Liver (tissue), 9 donors: ENCODE measurements around the gene PAK1IP1. TPM values are rescaled to one million over a fixed set of nuclear protein-coding genes. Genes with fewer than 3 reads are reported as not detected.

ENCODE experiments used
- DNase-seq: peaks from one replicate; pipeline ENCODE4 v3.0.0-alpha.2; 2017; ENCODE audit warnings: low spot score
- H3K27ac ChIP-seq, 2 donors: one replicate each; pipeline ENCODE4 v1.7.0; 2013; ENCODE audit warnings: inconsistent platforms in 2 of 2, low read length in 2 of 2, control low read depth in 1 of 2, low read depth in 1 of 2, mild to moderate bottlenecking in 1 of 2
- H3K27me3 ChIP-seq, 4 donors: one replicate each; pipeline versions ENCODE4 v1.6.1 to v1.7.0; 2013; ENCODE audit warnings: low read length in 3 of 4, inconsistent platforms in 1 of 4, mild to moderate bottlenecking in 1 of 4, moderate library complexity in 1 of 4; ENCODE audit not compliant: control insufficient read depth in 4 of 4, insufficient read depth in 4 of 4
- H3K36me3 ChIP-seq, 4 donors: one replicate each; pipeline versions ENCODE4 v1.6.1 to v1.7.0; 2013; ENCODE audit warnings: low read length in 3 of 4, mild to moderate bottlenecking in 3 of 4, low read depth in 1 of 4, moderate library complexity in 1 of 4; ENCODE audit not compliant: control insufficient read depth in 4 of 4, insufficient read depth in 3 of 4
- H3K4me1 ChIP-seq, 4 donors: one replicate each; pipeline versions ENCODE4 v1.6.1 to v1.7.0; 2013; ENCODE audit warnings: low read length in 3 of 4, mild to moderate bottlenecking in 3 of 4, moderate library complexity in 1 of 4; ENCODE audit not compliant: control insufficient read depth in 4 of 4, insufficient read depth in 4 of 4
- H3K4me3 ChIP-seq, 3 donors: one replicate each; pipeline versions ENCODE4 v1.6.1 to v1.7.0; 2013; ENCODE audit warnings: low read length in 3 of 3, control low read depth in 1 of 3, low read depth in 1 of 3, mild to moderate bottlenecking in 1 of 3
- H3K9ac ChIP-seq, 2 donors: one replicate each; pipeline ENCODE4 v1.7.0; 2013; ENCODE audit warnings: low read length in 2 of 2, mild to moderate bottlenecking in 2 of 2, moderate library complexity in 2 of 2, control low read depth in 1 of 2, low read depth in 1 of 2
- H3K9me3 ChIP-seq, 4 donors: one replicate each; pipeline versions ENCODE4 v1.6.1 to v1.7.0; 2013; ENCODE audit warnings: low read length in 3 of 4; ENCODE audit not compliant: control insufficient read depth in 4 of 4
- EGR1 ChIP-seq, 2 donors: IDR thresholded peaks; 2 replicates each; pipeline ENCODE4 v1.6.1; 2016 to 2018; ENCODE audit warnings: antibody characterized with exemption in 2 of 2, low read depth in 2 of 2
- FOXA1 ChIP-seq: IDR thresholded peaks from 2 replicates; pipeline ENCODE4 v1.6.1; 2016; ENCODE audit warnings: antibody characterized with exemption
- FOXA2 ChIP-seq: IDR thresholded peaks from 2 replicates; pipeline ENCODE4 v1.6.1; 2016; ENCODE audit warnings: antibody characterized with exemption
- HNF4A ChIP-seq, 2 donors: conservative IDR thresholded peaks; 2 replicates each; pipeline ENCODE4 v1.6.1; 2016; ENCODE audit warnings: antibody characterized with exemption in 2 of 2, mild to moderate bottlenecking in 2 of 2
- JUND ChIP-seq, 2 donors: IDR thresholded peaks; 2 replicates each; pipeline ENCODE4 v1.6.1; 2016; ENCODE audit warnings: antibody characterized with exemption in 2 of 2
- NR2F2 ChIP-seq: IDR thresholded peaks from 2 replicates; pipeline ENCODE4 v1.6.1; 2016; ENCODE audit warnings: antibody characterized with exemption
- RAD21 ChIP-seq, 2 donors: IDR thresholded peaks; 2 replicates each; pipeline ENCODE4 v1.6.1; 2016; ENCODE audit warnings: antibody characterized with exemption in 2 of 2, mild to moderate bottlenecking in 2 of 2
- RXRA ChIP-seq, 2 donors: IDR thresholded peaks; 2 replicates each; pipeline ENCODE4 v1.6.1; 2017 to 2018; ENCODE audit warnings: antibody characterized with exemption in 2 of 2, mild to moderate bottlenecking in 1 of 2
- TAF1 ChIP-seq: conservative IDR thresholded peaks from 2 replicates; pipeline ENCODE4 v1.6.1; 2016; ENCODE audit warnings: antibody characterized with exemption, mild to moderate bottlenecking
- YY1 ChIP-seq: IDR thresholded peaks from 2 replicates; pipeline ENCODE4 v1.6.1; 2016; ENCODE audit warnings: antibody characterized with exemption, mild to moderate bottlenecking
- WGBS: extraction: QIAGEN DNeasy Blood & Tissue Kit; methylation state at CpG from one replicate; pipeline ENCODE4 v1.1.7; 2013; 5-methylcytosine and 5-hydroxymethylcytosine counted together
- polyA plus RNA-seq, 2 donors: library from polyadenylated mRNA; stranded (reverse) in 1 of 2; unstranded in 1 of 2; fragments of 200-250 nt in 1 of 2; fragments of >200 nt in 1 of 2; fragmentation: Nextera tagmentation in 1 of 2; extraction: Ambion mirVana in 1 of 2; gene quantifications; one replicate each; pipeline versions ENCODE4 v1.2.1 to v1.2.3, GENCODE V29; 2013 to 2015
- total RNA-seq, 2 donors: library from RNA; depleted of rRNA; stranded (reverse); fragments of >200 nt; gene quantifications; one replicate each; pipeline ENCODE4 v1.2.3, GENCODE V29; 2014
- TF ChIP-seq, protein P1 (sequence below): IDR thresholded peaks from 2 replicates; pipeline ENCODE4 v1.6.1; 2016; ENCODE audit warnings: antibody characterized with exemption, mild to moderate bottlenecking
- TF ChIP-seq, protein P2 (sequence below): IDR thresholded peaks from 2 replicates; pipeline ENCODE4 v1.6.1; 2016; ENCODE audit warnings: antibody characterized with exemption
- TF ChIP-seq, protein P3 (sequence below): IDR thresholded peaks from 2 replicates; pipeline ENCODE4 v1.6.1; 2016; ENCODE audit warnings: antibody characterized with exemption
- donor health status: healthy.
- donor health status: healthy.
- donor health status: healthy.
- donor health status: healthy.
- donor health status: healthy.

PAK1IP1 gene
- total and polyA plus RNA-seq, 4 donors: 6.0 to 10.8 (median 7.7) TPM

DNA sequence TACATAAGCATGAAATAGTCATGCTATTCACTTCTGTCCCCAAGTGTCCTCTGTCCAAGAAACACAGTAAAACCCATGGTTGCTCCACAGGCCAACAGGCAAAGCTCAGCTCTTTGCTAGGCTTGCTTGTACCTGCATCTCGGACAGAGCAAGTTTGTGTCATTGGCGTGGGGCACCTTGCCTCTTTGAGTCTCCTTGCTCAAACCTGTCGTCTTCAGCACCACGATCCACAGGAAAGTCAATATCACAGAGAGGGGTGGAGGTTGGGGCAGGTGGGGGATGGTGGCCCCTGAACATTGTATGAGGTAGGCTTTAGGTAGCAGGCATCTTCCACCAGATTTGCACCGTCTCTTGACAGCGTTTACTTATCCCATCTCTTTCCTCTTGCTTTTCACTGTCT is 48.7 kb downstream of the PAK1IP1 start:
- WGBS: 88% methylated on average over 6 of the region's 6 CpGs

DNA sequence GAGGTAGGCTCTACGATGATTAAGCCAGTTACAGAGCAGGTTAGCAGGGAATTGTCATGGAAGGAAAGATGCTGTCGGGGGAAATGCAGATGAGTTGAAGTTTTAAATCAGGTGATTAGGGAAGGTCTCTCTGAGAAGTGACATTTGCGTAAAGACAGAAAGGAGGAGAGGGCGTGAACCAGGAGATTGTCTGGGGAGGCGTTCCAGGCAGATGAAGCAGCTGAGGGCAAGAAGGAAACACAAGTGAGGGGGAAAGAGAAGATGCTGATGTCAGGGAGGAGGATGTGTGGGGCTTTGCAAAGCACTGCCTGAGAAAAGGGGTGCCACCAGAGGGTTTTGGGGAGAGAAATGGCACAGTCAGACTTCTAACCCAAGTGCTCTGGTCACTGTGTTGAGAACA is 50.3 kb downstream of the PAK1IP1 start:
- Histone ChIP-seq H3K4me1 (peaks cover 2 to 19% (median 10%) of the 10 kb centered on the region in 4 donors), H3K9me3 (no peaks in the 10 kb centered on the region), H3K9ac (no peak overlapping the region), H3K36me3 (peaks cover 0 to 2% (median 0%) of the 10 kb centered on the region in 4 donors), H3K4me3 (no peak overlapping the region), H3K27ac (no peak overlapping the region), H3K27me3 (no peaks in the 10 kb centered on the region)
- TF ChIP-seq FOXA2: no peak
- TF ChIP-seq EGR1 (IDR thresholded peaks at IDR 0.05; ENCODE audit: low read depth in 2 of 2): no peak
- no peak for TF ChIP-seq JUND (IDR thresholded peaks at IDR 0.05)
- no peak for TF ChIP-seq FOXA1
- TF ChIP-seq YY1: no peak
- TF ChIP-seq, protein P1, sequence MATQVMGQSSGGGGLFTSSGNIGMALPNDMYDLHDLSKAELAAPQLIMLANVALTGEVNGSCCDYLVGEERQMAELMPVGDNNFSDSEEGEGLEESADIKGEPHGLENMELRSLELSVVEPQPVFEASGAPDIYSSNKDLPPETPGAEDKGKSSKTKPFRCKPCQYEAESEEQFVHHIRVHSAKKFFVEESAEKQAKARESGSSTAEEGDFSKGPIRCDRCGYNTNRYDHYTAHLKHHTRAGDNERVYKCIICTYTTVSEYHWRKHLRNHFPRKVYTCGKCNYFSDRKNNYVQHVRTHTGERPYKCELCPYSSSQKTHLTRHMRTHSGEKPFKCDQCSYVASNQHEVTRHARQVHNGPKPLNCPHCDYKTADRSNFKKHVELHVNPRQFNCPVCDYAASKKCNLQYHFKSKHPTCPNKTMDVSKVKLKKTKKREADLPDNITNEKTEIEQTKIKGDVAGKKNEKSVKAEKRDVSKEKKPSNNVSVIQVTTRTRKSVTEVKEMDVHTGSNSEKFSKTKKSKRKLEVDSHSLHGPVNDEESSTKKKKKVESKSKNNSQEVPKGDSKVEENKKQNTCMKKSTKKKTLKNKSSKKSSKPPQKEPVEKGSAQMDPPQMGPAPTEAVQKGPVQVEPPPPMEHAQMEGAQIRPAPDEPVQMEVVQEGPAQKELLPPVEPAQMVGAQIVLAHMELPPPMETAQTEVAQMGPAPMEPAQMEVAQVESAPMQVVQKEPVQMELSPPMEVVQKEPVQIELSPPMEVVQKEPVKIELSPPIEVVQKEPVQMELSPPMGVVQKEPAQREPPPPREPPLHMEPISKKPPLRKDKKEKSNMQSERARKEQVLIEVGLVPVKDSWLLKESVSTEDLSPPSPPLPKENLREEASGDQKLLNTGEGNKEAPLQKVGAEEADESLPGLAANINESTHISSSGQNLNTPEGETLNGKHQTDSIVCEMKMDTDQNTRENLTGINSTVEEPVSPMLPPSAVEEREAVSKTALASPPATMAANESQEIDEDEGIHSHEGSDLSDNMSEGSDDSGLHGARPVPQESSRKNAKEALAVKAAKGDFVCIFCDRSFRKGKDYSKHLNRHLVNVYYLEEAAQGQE: no peak
- no peak for TF ChIP-seq HNF4A (conservative IDR thresholded peaks at IDR 0.05)
- TF ChIP-seq, protein P2, sequence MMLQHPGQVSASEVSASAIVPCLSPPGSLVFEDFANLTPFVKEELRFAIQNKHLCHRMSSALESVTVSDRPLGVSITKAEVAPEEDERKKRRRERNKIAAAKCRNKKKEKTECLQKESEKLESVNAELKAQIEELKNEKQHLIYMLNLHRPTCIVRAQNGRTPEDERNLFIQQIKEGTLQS: no peak
- no peak for TF ChIP-seq RAD21 (IDR thresholded peaks at IDR 0.05)
- TF ChIP-seq, protein P3, sequence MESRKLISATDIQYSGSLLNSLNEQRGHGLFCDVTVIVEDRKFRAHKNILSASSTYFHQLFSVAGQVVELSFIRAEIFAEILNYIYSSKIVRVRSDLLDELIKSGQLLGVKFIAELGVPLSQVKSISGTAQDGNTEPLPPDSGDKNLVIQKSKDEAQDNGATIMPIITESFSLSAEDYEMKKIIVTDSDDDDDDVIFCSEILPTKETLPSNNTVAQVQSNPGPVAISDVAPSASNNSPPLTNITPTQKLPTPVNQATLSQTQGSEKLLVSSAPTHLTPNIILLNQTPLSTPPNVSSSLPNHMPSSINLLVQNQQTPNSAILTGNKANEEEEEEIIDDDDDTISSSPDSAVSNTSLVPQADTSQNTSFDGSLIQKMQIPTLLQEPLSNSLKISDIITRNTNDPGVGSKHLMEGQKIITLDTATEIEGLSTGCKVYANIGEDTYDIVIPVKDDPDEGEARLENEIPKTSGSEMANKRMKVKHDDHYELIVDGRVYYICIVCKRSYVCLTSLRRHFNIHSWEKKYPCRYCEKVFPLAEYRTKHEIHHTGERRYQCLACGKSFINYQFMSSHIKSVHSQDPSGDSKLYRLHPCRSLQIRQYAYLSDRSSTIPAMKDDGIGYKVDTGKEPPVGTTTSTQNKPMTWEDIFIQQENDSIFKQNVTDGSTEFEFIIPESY: no peak
- WGBS: 94% methylated on average over 5 of the region's 5 CpGs
- no peak for DNase-seq

More for the DNA sequence above, 48.7 kb downstream of the PAK1IP1 start:
- TF ChIP-seq EGR1 (IDR thresholded peaks at IDR 0.05; ENCODE audit: low read depth in 2 of 2) (no peak), RXRA (IDR thresholded peaks at IDR 0.05) (no peak), FOXA2 (no peak), NR2F2 (no peak), FOXA1 (no peak), TAF1 (no peak)
- TF ChIP-seq, protein P3: no peak
- no peak for DNase-seq
- H3K4me1 ChIP-seq: peaks cover under 1 to 6% (median 3%) of the 10 kb centered on the region in 4 donors
- no peak overlapping the region for H3K9ac ChIP-seq
- no peaks in the 10 kb centered on the region for H3K36me3 ChIP-seq
- H3K9me3 ChIP-seq: no peaks in the 10 kb centered on the region
- no peaks in the 10 kb centered on the region for H3K27me3 ChIP-seq
- H3K27ac ChIP-seq: no peak overlapping the region
- H3K4me3 ChIP-seq: no peak overlapping the region
